ENCODE data around the gene CSHL1.
"Not testable (repeated sequence)": the region's sequence is repeated elsewhere in the genome, so short reads cannot be mapped to it uniquely, and the experiment has no call there.

Gene CSHL1

DNA sequence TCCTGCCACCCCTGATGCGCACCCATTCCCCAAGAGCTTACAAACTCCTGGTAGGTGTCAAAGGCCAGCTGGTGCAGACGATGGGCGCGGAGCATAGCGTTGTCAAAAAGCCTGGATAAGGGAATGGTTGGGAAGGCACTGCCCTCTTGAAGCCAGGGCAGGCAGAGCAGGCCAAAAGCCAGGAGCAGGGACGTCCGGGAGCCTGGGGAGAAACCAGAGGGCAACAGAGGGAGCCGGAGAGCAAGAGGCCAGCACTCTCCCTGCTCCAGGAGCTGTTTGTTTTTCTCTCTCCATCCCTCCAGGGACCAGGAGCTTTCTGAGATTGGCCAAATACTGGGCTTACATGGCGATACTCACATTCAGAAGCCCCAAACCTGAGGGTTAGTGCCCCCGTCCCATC is 7.2 kb upstream of the CSHL1 start:
- DNase-seq (ENCODE audit: low read depth), result no peak

DNA sequence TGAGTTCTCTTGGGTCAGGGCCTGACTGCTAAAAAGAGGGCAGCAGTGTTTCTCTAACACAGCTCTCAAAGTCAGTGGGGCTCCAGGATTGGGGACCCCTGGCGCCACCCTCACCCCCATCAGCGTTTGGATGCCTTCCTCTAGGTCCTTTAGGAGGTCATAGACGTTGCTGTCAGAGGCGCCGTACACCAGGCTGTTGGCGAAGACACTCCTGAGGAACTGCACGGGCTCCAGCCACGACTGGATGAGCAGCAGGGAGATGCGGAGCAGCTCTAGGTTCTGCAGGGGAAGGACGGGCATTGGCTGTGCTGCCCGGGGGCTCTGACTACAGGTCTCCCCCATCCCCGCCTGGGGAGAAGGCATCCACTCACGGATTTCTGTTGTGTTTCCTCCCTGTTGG is 6.6 kb upstream of the CSHL1 start:
- DNase-seq (ENCODE audit: low read depth), result no peak

DNA sequence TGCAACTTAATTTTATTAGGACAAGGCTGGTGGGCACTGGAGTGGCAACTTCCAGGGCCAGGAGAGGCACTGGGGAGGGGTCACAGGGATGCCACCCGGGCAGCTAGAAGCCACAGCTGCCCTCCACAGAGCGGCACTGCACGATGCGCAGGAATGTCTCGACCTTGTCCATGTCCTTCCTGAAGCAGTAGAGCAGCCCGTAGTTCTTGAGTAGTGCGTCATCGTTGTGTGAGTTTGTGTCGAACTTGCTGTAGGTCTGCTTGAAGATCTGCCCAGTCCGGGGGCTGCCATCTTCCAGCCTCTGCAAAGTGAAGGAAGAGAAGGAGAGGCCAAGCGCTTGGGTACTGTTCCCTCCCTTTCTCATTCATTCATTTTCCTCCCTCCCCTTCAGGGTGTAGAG is 6.1 kb upstream of the CSHL1 start:
- not testable (repeated sequence) for DNase-seq (ENCODE audit: low read depth)

DNA sequence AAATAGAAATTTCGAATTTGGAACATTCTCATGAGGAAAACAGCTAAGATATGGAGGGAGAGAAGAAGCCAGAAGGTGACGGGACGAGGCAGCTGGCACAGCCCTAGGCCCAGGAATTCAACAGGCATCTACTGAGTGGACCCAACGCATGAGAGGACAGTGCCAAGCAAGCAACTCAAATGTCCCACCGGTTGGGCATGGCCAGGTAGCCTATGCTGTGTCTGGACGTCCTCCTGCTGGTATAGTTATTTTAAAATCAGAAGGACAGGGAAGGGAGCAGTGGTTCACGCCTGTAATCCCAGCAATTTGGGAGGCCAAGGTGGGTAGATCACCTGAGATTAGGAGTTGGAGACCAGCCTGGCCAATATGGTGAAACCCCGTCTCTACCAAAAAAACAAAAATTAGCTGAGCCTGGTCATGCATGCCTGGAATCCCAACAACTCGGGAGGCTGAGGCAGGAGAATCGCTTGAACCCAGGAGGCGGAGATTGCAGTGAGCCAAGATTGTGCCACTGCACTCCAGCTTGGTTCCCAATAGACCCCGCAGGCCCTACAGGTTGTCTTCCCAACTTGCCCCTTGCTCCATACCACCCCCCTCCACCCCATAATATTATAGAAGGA is 5.6 kb upstream of the CSHL1 start:
- no peak for DNase-seq (ENCODE audit: low read depth)

DNA sequence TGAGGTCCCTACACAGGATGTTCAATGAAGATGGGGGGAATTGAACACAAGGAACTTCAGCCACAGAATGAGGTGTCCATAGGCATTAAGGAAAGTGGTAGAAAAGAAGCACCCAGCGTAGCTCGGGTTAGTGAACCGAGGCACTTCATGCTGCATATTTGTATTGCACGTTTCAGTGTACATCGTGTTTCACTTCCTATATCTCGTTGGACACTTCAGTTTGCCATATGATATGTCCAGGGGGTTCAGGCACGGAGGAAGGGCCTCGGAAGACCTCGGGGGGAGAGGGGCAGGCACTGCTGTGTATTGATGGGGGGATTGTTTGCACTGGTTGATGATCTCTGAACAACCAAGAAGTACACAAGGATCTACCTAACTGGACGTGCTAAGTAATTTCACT is 4.7 kb upstream of the CSHL1 start:
- DNase-seq (ENCODE audit: low read depth), result not testable (repeated sequence)

DNA sequence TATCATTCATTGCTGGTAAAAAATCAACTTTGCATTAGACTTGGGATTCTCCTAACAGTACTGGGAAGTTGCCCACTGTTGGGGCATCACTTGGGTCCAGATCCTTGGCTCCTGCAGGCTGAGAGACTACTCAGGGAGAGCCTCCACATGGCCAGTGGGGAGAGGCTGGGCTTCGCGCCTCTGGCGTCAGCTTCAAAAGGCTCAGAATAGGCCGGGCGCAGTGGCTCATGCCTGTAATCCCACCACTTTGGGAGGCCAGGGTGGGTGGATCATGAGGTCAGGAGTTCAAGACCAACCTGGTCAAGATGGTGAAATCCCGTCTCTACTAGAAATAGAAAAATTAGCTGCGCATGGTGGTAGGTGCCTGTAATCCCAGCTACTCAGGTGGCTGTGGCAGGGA is 3.4 kb upstream of the CSHL1 start:
- no peak for DNase-seq (ENCODE audit: low read depth)

DNA sequence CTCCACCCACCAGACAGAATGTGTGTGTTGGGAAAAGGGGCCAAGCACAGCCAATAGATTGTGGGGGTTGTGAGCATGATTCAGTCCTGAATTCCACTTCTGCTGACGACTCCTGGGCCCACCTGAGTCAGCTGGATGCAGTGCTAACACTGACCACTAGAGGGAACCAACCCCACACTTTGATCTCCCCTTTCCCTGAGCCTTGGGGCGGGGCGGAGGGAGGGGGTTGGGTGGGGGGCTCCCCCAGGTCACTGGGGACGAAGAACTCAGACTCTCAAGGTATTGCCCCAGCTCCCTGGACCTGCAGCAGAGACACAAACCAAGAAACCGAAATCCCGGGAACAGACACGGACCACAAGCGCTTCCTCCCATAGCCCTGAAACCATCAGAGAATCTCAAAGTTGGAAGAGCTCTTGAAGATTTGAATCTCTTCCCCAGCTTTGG is 621 bp upstream of the CSHL1 start:
- DNase-seq (ENCODE audit: low read depth), result peak; percentile 46

DNA sequence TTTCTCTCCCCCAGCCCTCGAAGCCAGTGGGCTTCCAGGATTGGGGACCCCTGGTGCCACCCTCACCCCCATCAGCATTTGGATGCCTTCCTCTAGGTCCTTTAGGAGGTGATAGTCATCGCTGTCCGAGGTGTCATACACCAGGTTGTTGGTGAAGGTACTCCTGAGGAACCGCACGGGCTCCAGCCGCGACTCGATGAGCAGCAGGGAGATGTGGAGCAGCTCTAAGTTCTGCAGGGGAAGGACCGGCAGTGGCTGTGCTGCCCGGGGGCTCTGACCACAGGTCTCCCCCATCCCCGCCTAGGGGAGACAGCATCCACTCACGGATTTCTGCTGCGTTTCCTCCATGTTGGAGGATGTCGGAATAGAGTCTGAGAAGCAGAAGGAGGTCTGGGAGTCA is 962 bp downstream of the CSHL1 start:
- DNase-seq (ENCODE audit: low read depth), result no peak

DNA sequence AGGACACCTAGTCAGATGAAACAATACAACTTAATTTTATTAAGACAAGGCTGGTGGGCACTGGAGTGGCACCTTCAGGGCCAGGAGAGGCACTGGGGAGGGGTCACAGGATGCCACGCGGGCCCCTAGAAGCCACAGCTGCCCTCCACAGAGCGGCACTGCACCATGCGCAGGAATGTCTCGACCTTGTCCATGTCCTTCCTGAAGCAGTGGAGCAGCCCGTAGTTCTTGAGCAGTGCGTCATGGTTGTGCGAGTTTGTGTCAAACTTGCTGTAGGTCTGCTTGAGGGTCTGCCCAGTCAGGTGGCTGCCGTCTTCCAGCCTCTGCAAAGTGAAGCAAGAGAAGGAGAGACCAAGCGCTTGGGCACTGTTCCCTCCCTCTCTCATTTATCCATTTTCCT is 1.5 kb downstream of the CSHL1 start:
- not testable (repeated sequence) for DNase-seq (ENCODE audit: low read depth)

DNA sequence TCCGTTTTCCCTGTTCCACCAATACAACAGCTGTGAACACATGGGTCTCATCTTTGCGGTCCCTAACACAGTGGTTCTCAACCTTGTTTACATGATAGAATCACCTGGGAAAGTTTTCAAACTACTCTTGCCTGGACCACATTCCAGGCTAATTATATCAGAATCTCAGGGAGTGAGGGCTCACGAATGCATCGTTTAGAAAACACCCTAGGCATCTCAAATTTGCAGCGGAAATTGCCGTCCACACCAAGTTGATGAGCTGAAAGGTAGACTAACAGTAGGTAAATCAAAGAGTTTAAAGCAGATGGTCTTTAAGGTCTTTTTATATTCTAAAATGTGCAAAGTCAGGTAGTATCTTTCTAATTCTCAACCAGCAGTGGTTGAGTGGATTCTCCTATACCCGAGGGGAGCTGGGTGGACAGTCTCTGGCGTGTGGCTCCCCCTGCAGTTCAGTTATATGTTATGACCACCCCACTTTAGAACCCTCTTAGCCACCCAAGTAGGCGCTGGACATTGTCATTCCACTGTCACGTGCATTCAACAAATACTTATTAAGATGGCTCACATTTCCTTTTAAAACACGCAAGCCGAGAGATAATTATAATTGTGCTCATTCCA is 3.8 kb downstream of the CSHL1 start:
- peak; percentile 21 for DNase-seq (ENCODE audit: low read depth)

DNA sequence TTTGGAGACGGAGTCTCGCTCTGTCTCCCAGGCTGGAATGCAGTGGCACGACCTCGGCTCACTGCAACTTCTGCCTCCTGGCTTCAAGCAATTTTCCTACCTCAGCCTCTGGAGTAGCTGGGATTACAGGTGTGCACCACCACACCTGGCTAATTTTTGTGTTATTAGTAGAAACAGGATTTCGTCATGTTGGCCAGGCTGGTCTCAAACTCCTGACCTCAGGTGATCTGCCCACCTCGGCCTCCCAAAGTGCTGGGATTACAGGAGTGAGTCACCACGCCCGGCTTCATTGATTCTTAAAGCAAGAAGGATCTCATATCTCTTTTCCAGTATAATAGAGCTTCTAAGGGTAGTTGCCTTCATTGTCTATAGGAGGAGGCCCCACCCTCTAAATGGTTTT is 6.3 kb downstream of the CSHL1 start:
- DNase-seq (ENCODE audit: low read depth), result not testable (repeated sequence)

DNA sequence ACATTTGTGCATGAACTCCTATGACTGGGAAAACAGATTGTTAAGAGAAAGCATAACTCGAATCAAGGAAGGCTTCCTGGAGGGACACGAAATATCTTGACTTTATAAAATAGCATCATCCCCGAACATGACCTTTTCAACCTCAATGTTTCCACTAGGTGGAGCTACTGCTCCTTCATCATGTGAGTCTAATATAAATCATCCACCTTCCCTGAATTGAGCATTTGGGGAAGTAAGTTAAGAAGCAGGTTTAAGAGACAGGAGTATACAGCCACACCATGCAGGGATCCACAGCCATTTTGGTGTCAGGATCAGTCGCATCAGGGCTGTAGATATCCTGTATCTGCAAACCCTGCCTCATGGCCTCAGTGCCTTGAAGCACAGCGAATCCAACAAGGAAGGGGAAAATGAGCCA is 7.3 kb downstream of the CSHL1 start:
- DNase-seq (ENCODE audit: low read depth), result not testable (repeated sequence)

DNA sequence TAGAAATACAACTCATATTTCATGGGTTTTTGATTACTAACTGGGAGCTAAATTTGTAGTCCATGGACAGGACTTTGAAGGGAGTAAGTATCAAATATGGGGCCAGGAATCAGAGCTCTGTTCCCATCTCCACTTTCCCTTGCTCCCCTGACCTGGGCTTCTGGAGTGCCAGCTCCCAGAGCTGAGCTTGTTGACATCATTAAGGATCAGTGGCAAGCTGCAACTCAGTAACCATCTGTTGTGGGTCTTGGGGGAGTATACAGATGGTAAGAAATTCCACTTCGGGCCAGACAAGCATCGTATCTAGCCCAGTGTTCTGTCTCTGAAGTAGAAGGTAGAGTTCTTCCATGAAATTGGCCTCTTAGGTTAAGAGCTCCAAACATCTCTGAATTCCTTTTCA is 9.1 kb downstream of the CSHL1 start:
- not testable (repeated sequence) for DNase-seq (ENCODE audit: low read depth)

DNA sequence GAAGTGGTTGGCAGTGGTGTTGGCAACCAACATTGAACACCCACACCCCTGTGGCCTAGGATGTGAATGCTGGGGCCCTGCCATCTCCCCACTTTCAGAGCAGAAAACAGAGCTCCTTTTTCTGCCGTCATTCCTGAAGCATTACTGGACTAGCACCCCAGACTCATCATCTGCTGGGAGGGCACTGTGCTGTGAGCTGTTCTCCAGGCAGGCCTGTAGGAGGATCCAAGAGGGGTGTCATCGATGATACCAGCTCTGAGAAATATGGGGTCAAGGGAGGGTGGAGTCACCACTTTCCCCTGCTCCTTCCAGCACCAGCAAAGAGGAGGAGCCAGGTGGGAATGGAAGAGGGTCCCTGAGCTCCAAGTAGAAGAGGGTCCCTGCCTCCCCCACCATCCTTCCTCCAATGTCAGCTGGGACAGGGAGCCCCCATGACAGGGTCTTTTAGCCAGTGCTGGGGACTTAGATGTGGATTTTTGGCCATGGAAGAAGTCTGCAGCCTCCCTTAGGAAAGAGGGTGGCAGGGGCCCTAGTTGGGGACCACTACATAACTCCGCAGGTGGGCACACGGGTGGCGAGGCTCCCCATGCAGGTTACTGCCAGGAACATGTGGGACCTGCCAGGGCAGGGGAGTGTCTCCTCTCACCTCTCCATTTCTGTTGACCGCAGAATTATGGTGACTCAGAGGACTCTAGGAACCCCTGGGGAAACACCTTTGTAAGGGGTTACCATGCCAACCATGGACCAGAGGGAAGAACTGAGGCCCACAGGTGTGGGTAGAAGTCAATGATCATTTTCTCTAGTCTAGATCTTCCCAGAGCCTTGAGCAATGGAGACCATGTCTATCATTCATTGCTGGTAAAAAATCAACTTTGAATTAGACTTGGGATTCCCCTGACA is 11.9 kb downstream of the CSHL1 start:
- DNase-seq (ENCODE audit: low read depth), result not testable (repeated sequence)

DNA sequence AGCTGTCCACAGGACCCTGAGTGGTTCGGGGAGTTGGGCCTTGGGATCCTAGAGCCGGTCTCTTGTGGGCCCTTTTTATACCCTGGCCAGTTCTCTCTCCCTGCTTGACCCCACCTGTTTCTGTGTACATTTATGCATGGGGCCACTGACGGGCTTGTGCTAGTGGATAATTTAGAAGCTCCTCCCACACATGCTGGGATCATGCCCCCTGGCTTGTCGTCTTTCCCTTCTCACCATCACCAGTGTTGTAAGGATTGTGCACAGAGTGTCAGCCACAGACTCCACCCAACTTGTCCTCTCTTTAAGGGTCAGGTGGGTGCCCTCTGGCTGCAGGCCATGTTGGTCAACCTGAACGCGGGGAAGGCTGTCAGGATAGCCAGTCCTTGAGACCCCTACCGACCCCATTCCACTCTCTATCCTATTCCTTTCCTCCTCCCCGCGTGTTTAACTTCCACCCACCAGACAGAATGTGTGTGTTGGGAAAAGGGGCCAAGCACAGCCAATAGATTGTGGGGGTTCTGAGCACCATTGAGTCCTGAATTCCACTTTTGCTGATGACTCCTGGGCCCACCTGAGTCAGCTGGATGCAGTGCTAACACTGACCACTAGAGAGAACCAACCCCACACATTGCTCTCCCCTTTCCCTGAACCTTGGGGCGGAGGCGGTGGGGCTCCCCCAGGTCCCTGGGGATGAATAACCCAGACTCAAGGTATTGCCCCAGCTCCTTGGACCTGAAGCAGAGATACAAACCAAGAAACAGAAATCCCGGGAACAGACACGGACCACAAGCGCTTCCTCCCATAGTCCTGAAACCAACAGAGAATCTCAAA is 14.3 kb downstream of the CSHL1 start, which contains the start of gene CSH1:
CSH1 (minus strand) TSS at position 51 of the 831 bp plus-strand sequence. CDS start 63 bp downstream, outside the sequence.
- not testable (repeated sequence) for DNase-seq (ENCODE audit: low read depth)

DNA sequence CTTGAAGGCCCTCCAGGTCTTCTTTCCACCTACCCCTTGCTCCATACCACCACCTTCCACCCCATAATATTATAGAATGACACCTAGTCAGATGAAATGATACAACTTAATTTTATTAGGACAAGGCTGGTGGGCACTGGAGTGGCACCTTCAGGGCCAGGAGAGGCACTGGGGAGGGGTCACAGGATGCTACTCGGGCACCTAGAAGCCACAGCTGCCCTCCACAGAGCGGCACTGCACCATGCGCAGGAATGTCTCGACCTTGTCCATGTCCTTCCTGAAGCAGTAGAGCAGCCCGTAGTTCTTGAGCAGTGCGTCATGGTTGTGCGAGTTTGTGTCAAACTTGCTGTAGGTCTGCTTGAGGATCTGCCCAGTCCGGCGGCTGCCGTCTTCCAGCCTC is 16.2 kb downstream of the CSHL1 start:
- not testable (repeated sequence) for DNase-seq (ENCODE audit: low read depth)

DNA sequence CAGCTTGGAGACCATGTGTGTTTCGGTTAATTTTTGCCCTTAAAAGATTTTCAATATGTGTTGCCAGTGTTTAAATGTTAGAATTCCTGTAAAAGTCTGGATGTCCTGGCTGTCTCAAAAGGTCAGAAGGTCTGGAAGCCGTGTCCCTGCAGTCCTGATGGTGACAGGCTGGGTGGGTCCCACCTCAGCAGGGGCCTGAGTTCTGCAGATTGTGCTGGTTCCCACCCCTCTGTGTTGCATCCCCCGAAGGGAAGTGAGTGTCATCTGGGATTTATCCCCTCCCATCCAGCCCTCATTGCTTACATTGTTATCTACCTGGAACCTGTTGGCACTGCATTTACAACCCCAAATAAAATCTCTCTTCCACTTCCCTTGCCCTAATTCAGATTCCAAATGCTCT is 17.0 kb downstream of the CSHL1 start:
- DNase-seq (ENCODE audit: low read depth), result not testable (repeated sequence)

DNA sequence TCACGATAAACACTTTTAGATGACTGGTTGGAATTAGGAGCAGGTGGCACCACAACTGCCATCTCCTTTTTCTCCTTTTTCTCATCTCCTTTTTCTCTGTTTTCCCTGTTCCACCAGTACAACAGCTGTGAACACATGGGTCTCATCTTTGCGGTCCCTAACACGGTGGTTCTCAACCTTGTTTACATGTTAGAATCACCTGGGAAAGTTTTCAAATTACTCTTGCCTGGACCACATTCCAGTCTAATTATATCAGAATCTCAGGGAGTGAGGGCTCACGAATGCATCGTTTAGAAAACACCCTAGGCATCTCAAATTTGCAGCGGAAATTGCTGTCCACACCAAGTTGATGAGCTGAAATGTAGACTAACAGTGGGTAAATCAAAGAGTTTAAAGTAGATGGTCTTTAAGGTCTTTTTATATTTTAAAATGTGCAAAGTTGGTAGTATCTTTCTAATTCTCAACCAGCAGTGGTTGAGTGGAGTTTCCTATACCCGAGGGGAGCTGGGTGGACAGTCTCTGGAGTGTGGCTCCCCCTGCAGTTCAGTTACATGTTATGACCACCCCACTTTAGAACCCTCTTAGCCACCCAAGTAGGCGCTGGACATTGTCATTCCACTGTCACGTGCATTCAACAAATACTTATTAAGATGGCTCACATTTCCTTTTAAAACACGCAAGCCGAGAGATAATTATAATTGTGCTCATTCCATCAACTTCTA is 18.6 kb downstream of the CSHL1 start:
- not testable (repeated sequence) for DNase-seq (ENCODE audit: low read depth)

DNA sequence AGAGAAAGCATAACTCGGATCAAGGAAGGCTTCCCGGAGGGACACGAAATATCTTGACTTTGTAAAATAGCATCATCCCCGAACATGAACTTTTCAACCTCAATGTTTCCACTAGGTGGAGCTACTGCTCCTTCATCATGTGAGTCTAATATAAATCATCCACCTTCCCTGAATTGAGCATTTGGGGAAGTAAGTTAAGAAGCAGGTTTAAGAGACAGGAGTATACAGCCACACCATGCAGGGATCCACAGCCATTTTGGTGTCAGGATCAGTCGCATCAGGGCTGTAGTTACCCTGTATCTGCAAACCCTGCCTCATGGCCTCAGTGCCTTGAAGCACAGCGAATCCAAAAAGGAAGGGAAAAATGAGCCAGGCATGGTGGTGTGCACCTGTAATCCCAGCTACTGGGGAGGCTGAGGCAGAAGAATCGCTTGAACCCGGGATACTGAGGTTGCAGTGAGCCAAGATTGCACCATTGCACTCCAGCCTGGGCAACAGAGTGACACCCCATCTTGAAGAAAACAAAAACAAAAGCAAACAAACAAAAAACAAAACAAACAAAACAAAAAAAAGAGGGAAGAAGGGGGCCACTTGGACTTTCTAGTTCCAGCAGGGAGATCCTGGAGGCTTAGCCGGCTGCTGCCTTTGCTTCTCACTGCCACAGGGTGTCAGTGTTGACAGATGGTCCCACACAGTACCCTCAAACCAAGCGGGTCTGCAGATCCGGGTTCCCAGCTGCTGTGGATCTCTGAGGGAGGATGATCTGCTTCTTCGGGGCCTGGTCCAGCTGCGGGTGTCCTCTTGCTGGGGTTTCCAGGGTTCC is 21.8 kb downstream of the CSHL1 start:
- DNase-seq (ENCODE audit: low read depth), result peak; percentile 55

DNA sequence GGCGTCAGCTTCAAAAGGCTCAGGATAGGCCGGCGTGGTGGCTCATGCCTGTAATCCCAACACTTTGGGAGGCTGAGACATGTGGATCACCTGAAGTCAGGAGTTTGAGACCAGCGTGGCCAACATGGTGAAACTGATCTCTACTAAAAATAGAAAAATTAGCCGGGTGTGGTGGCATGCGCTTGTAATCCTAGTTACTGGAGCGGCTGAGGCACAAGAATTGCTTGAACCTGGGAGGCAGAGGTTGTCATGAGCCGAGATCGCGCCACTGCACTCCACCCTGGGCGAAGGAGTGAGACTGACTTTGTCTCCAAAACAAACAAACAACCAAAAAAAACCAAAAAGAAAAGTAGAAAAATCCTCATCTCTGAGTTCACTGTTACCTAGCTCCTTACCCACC is 25.9 kb downstream of the CSHL1 start:
- DNase-seq (ENCODE audit: low read depth), result not testable (repeated sequence)

Measured in EH (cell line).